Measurements from ENCODE around the gene ZNF41. TPM values are rescaled to one million over a fixed set of nuclear protein-coding genes. Genes with fewer than 3 reads are reported as not detected.
"Not testable (repeated sequence)": the region's sequence is repeated elsewhere in the genome, so short reads cannot be mapped to it uniquely, and the experiment has no call there.

Gene ZNF41
- total RNA-seq, 1 donor from 2014 or later, result 2.4 TPM

DNA sequence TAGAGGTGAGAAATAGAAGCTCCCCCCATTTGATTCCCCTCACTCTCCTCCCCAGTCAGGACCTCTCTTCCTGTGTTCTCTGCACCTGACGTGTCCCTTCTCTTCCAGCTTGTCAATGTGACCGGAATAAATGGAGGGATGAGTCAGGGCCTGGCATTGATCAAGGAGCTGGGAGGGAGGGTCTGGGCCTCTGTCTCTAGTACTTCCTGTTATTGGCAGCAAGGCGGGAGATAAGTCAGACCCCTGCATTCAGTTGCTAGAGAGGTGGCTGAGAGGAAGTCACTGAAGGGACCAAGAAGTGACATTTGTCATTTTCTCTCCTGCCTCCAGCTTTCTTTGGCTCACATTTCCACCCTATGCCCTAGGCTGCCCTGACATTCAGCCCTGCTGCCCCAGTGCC lies 35.1 kb upstream of the ZNF41 start:
- H3K36me3 ChIP-seq (ENCODE audit: control insufficient read depth, insufficient read depth, low read length), result no peaks in the 10 kb centered on the region
- FAIRE-seq, result no peak
- DNase-seq (ENCODE audit: low read depth), result no peak
- no peaks in the 10 kb centered on the region for H3K27me3 ChIP-seq (ENCODE audit: control insufficient read depth, insufficient read depth, low read length)
- no peak for TF ChIP-seq CTCF (IDR thresholded peaks at IDR 0.05; ENCODE audit: insufficient read depth, low read length, severe bottlenecking)
- no peak overlapping the region for H3K4me3 ChIP-seq (ENCODE audit: low read depth, low read length)

GRCh38 chrX:47515941-47516665 lies 33.1 kb upstream of the ZNF41 start:
- FAIRE-seq (no peak), DNase-seq (ENCODE audit: low read depth) (peak; percentile 73)
- no peaks in the 10 kb centered on the region for H3K27me3 ChIP-seq (ENCODE audit: control insufficient read depth, insufficient read depth, low read length)
- no peak overlapping the region for H3K4me3 ChIP-seq (ENCODE audit: low read depth, low read length)
- TF ChIP-seq CTCF (IDR thresholded peaks at IDR 0.05; ENCODE audit: insufficient read depth, low read length, severe bottlenecking), result no peak
- H3K36me3 ChIP-seq (ENCODE audit: control insufficient read depth, insufficient read depth, low read length), result no peaks in the 10 kb centered on the region

DNA sequence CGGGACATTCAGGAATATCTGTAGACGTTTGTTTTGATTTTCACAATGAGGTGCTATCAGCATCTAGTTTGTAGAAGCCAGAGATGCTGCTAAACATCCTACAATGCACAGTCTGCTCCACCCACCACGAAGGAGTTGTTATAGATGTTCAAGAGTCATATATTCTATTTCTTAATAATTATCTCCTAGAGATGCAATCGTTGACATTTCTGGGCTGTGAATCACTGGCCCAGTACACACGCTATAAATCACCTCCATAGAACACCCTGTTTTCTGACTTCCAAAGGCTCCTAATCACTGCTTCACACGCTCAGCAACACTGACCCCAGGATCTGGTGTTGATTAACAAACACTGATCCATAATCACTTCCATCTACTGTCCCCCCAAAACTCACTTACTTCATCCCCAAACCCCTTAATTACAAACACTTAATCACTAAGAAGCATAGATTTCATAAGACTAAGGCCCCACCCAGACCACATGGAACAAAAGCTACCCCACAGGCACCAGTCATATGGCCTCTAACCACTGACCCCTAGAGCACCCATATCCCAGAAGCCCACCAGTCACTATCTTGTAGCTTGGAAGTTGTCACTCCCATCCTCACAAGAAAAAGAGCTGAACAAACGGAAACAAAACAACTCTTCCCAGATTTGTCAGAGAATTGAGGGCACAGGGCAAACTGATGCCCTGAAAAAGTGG lies 31.7 kb upstream of the ZNF41 start:
- peak; percentile 67 for DNase-seq (ENCODE audit: low read depth)
- TF ChIP-seq CTCF (IDR thresholded peaks at IDR 0.05; ENCODE audit: insufficient read depth, low read length, severe bottlenecking), result no peak
- Histone ChIP-seq H3K36me3 (ENCODE audit: control insufficient read depth, insufficient read depth, low read length) (no peaks in the 10 kb centered on the region), H3K4me3 (ENCODE audit: low read depth, low read length) (no peak overlapping the region), H3K27me3 (ENCODE audit: control insufficient read depth, insufficient read depth, low read length) (no peaks in the 10 kb centered on the region)
- no peak for FAIRE-seq

GRCh38 chrX:47513034-47513965 lies 30.3 kb upstream of the ZNF41 start:
- not testable (repeated sequence) for DNase-seq (ENCODE audit: low read depth); H3K36me3 ChIP-seq (ENCODE audit: control insufficient read depth, insufficient read depth, low read length); H3K27me3 ChIP-seq (ENCODE audit: control insufficient read depth, insufficient read depth, low read length)
- peak; percentile 66 for FAIRE-seq
- peak overlapping the region; percentile 28 for H3K4me3 ChIP-seq (ENCODE audit: low read depth, low read length)

DNA sequence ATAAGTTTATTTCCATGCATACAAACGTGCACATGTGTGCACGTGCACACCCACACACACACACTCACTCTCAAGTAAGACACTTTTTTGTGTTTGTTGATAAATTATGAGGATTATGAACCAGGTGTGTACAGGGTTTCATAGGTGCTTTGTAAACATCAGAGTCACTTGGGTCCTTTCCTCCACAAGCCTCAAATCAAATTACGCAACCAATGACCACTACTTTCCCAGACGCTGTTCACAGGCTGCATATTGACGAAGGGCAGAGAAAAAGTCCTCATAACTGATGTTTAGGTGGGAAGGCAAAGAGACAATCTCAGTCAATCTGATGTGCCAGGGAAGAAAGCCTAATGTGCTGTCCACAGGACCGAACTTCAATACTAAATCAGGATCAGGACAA lies 29.4 kb upstream of the ZNF41 start:
- not testable (repeated sequence) for H3K36me3 ChIP-seq (ENCODE audit: control insufficient read depth, insufficient read depth, low read length); FAIRE-seq; DNase-seq (ENCODE audit: low read depth); H3K27me3 ChIP-seq (ENCODE audit: control insufficient read depth, insufficient read depth, low read length); H3K4me3 ChIP-seq (ENCODE audit: low read depth, low read length)

GRCh38 chrX:47507153-47507867 lies 24.3 kb upstream of the ZNF41 start:
- Histone ChIP-seq H3K4me3 (ENCODE audit: low read depth, low read length) (no peak overlapping the region), H3K27me3 (ENCODE audit: control insufficient read depth, insufficient read depth, low read length) (no peaks in the 10 kb centered on the region), H3K36me3 (ENCODE audit: control insufficient read depth, insufficient read depth, low read length) (no peaks in the 10 kb centered on the region)
- no peak for TF ChIP-seq CTCF (IDR thresholded peaks at IDR 0.05; ENCODE audit: insufficient read depth, low read length, severe bottlenecking)
- FAIRE-seq (no peak), DNase-seq (ENCODE audit: low read depth) (no peak)

All from bronchial epithelial cell (primary cell).